Prostate gland (tissue), 2 donors: ENCODE results near the gene TWF1. TPM values are rescaled to one million over a fixed set of nuclear protein-coding genes. Genes with fewer than 3 reads are reported as not detected.

Source experiments
- DNase-seq: peaks from one replicate; pipeline ENCODE4 v3.0.0-alpha.2; 2019; ENCODE audit warnings: low spot score
- H3K27ac ChIP-seq, 2 donors: fragments of 200-600 bp; sonication (generic); 2 replicates each; pipeline ENCODE4 v1.5.1; 2017 to 2019
- H3K27me3 ChIP-seq: fragments of 200-600 bp; sonication (generic); replicated peaks from 2 replicates; pipeline ENCODE4 v1.5.1; 2019; ENCODE audit not compliant: insufficient read depth
- H3K36me3 ChIP-seq, 2 donors: fragments of 200-600 bp; sonication (generic); 1 replicate in 1 of 2; 2 replicates in 1 of 2; pipeline versions ENCODE4 v1.5.1 to v1.8.1; 2017 to 2019
- H3K4me1 ChIP-seq: fragments of 200-600 bp; sonication (generic); replicated peaks from 2 replicates; pipeline ENCODE4 v1.5.1; 2019
- H3K4me3 ChIP-seq, 2 donors: fragments of 200-600 bp; sonication (generic); 2 replicates each; pipeline ENCODE4 v1.5.1; 2017 to 2019
- H3K9me3 ChIP-seq: fragments of 200-600 bp; sonication (generic); 2 replicates; pipeline ENCODE4 v1.5.1; 2017
- CTCF ChIP-seq, 4 experiments: fragments of 200-600 bp in 2 of 4; fragments of 450-650 bp in 2 of 4; sonication (generic) in 2 of 4; IDR thresholded peaks; 1 replicate in 3 of 4; 2 replicates in 1 of 4; pipeline ENCODE4 v1.5.1; 2016 to 2019; ENCODE audit warnings: antibody characterized with exemption in 4 of 4, mild to moderate bottlenecking in 2 of 4, moderate library complexity in 2 of 4
- POLR2A ChIP-seq: fragments of 450-650 bp; IDR thresholded peaks from one replicate; pipeline ENCODE4 v1.6.1; 2016; ENCODE audit warnings: antibody characterized with exemption, mild to moderate bottlenecking
- POLR2AphosphoS5 ChIP-seq: sonication (generic); formaldehyde crosslinking; IDR thresholded peaks from one replicate; pipeline ENCODE4 v1.6.1; 2017; ENCODE audit warnings: antibody characterized with exemption
- WGBS: methylation state at CpG from one replicate; pipeline ENCODE4 v1.1.5; 2018; 5-methylcytosine and 5-hydroxymethylcytosine counted together
- intact Hi-C: fragments of 100-400 bp; cut with DNase I; formaldehyde crosslinking; loops from one replicate; pipeline ENCODE4 v1.14.2; 2022
- total RNA-seq, 2 donors: library from RNA; depleted of rRNA; stranded (reverse); fragments of >200 nt; gene quantifications; one replicate each; pipeline ENCODE4 v1.1.0, GENCODE V29; 2016

Gene TWF1
- total RNA-seq, 2 donors from 2014 or later, result 64.5 to 114 TPM

DNA sequence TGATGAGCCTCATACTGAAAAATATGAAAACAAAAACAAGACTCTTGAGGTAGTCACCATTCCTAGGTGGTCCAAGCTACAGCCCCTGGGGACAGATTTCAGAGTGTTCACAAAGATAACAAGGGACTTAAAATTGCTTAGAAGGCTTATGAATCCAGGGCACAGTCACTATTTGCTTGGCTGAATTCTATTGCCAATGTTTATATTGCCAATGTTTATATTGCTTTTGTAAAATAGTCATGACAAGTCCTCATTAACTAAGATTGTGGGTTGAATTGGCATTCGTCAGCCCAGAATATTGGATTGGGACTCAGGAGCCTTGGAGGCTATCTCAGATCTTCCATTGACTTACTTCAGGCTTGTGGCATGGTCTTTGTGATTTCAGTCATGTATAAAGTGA is 36.1 kb upstream of the TWF1 start:
- TF ChIP-seq POLR2AphosphoS5 (peak; percentile 14), POLR2A (no peak)
- Histone ChIP-seq H3K27ac (no peak overlapping the region), H3K4me3 (no peak overlapping the region), H3K36me3 (no peaks in the 10 kb centered on the region), H3K4me1 (no peaks in the 10 kb centered on the region), H3K27me3 (no peaks in the 10 kb centered on the region), H3K9me3 (no peaks in the 10 kb centered on the region)
- 59% methylated on average over 1 of the region's 1 CpG for WGBS
- DNase-seq, result no peak
- intact Hi-C loops, result no loop called here

- H3K4me1 ChIP-seq, result no peaks in the 10 kb centered on the region
- H3K27me3 ChIP-seq, result no peaks in the 10 kb centered on the region
- no peak for TF ChIP-seq POLR2AphosphoS5
- no peak for TF ChIP-seq CTCF (IDR thresholded peaks at IDR 0.05)
- no peak for TF ChIP-seq POLR2A
- H3K36me3 ChIP-seq, result no peaks in the 10 kb centered on the region
- intact Hi-C loops, result no loop called here
- no peak for DNase-seq
- H3K27ac ChIP-seq, result no peak overlapping the region
- no peak overlapping the region for H3K4me3 ChIP-seq
- WGBS, result 92% methylated on average over 3 of the region's 3 CpGs
- no peaks in the 10 kb centered on the region for H3K9me3 ChIP-seq
These were observed 35.1 kb upstream of the TWF1 start for GRCh38 chr12:43841253-43841652.

- WGBS, result 78% methylated on average over 4 of the region's 4 CpGs
- Histone ChIP-seq H3K27me3 (no peaks in the 10 kb centered on the region), H3K27ac (no peak overlapping the region), H3K4me3 (no peak overlapping the region), H3K4me1 (no peaks in the 10 kb centered on the region), H3K9me3 (no peaks in the 10 kb centered on the region), H3K36me3 (no peaks in the 10 kb centered on the region)
- DNase-seq, result no peak
- intact Hi-C loops, result no loop called here
- TF ChIP-seq POLR2A (no peak), CTCF (IDR thresholded peaks at IDR 0.05) (no peak), POLR2AphosphoS5 (no peak)
These were observed 34.2 kb upstream of the TWF1 start for GRCh38 chr12:43840338-43840737.

GRCh38 chr12:43836475-43836989 is 30.4 kb upstream of the TWF1 start:
- H3K9me3 ChIP-seq, result no peaks in the 10 kb centered on the region
- no peaks in the 10 kb centered on the region for H3K4me1 ChIP-seq
- intact Hi-C loops, result no loop called here
- H3K27me3 ChIP-seq, result no peaks in the 10 kb centered on the region
- WGBS, result 2% methylated on average over 8 of the region's 8 CpGs
- peak overlapping the region; percentile 62 to 85 for H3K4me3 ChIP-seq
- peak overlapping the region; percentile 94 to 95 for H3K27ac ChIP-seq
- TF ChIP-seq CTCF (IDR thresholded peaks at IDR 0.05), result no peak
- TF ChIP-seq POLR2AphosphoS5, result peak; percentile 5
- no peaks in the 10 kb centered on the region for H3K36me3 ChIP-seq
- no peak for DNase-seq

- Histone ChIP-seq H3K4me3 (peak within 1 kb of the TSS; percentile 62 to 85), H3K27me3 (no peaks in the 10 kb centered on the region), H3K27ac (peak within 1 kb of the TSS; percentile 94 to 95), H3K4me1 (no peaks in the 10 kb centered on the region), H3K36me3 (no peaks in the 10 kb centered on the region), H3K9me3 (no peaks in the 10 kb centered on the region)
- TF ChIP-seq POLR2A, result peak; percentile 8
- no peak for TF ChIP-seq POLR2AphosphoS5
- under 1% methylated on average over 85 of the region's 103 CpGs for WGBS
- intact Hi-C loops, result no loop called here
- DNase-seq, result peak; percentile 55
These were observed 29.7 kb upstream of the TWF1 start, which contains the start of gene TMEM117 for GRCh38 chr12:43835656-43836474. TMEM117 (plus strand) TSS chr12:43836081.

DNA sequence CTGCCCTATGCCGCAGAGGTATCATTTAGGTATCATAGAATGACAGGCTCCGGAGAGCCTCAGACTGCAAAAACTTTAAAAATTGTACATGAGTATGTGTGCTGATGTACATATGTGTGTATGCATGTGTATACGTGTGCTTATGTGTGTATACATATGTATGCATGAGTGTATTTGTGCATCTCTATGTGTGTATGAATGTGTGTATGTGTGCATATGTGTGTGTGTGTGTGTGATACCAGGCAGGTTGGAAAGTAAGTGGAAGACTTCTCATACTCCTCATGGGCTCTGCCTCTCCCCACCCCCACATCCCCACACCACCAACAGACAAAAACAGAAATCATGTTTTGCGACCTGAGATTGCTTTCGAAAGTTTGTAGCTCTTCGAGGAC is 29.1 kb upstream of the TWF1 start:
- intact Hi-C loops, result no loop called here
- DNase-seq, result no peak
- TF ChIP-seq POLR2AphosphoS5, result no peak
- no peak for TF ChIP-seq POLR2A
- no peak for TF ChIP-seq CTCF (IDR thresholded peaks at IDR 0.05)
- Histone ChIP-seq H3K27me3 (no peaks in the 10 kb centered on the region), H3K36me3 (no peaks in the 10 kb centered on the region), H3K4me1 (no peaks in the 10 kb centered on the region), H3K4me3 (peak overlapping the region; percentile 62 to 85), H3K27ac (peak overlapping the region; percentile 94 to 95), H3K9me3 (no peaks in the 10 kb centered on the region)
- WGBS, result 42% methylated on average over 6 of the region's 6 CpGs
